Peyer's patch (tissue), 4 donors: ENCODE results near the gene XPC.
A peak's percentile ranks its signal among the peaks of the same experiment; 100 is the strongest.

Experiments
- CTCF ChIP-seq, 6 experiments: fragments of 450-650 bp in 4 of 6; fragments of 200-600 bp in 2 of 6; sonication (generic) in 1 of 6; IDR thresholded peaks; one replicate each; pipeline ENCODE4 v1.5.1; 2017 to 2019; ENCODE audit warnings: antibody characterized with exemption in 6 of 6, mild to moderate bottlenecking in 3 of 6, moderate library complexity in 1 of 6
- POLR2A ChIP-seq, 2 donors: fragments of 450-650 bp; IDR thresholded peaks; one replicate each; pipeline ENCODE4 v1.5.1; 2017; ENCODE audit warnings: antibody characterized with exemption in 2 of 2, mild to moderate bottlenecking in 2 of 2, moderate library complexity in 2 of 2

GRCh38 chr3:14216257-14217048, 38.1 kb upstream of the XPC start:
- TF ChIP-seq CTCF (IDR thresholded peaks at IDR 0.05) (peak in 1 of 6 experiments; percentile 17), POLR2A (IDR thresholded peaks at IDR 0.05) (no peak)
